ENCODE measurements around the gene MACROD2.

Gene MACROD2

GRCh38 chr20:16098890-16099639, 2103.7 kb downstream of the MACROD2 start:
- peak in 1 of 11 experiments; percentile 65; a peak in 1 of 22 replicates for TF ChIP-seq Cebpa-rat (IDR thresholded peaks at IDR 0.05)

DNA sequence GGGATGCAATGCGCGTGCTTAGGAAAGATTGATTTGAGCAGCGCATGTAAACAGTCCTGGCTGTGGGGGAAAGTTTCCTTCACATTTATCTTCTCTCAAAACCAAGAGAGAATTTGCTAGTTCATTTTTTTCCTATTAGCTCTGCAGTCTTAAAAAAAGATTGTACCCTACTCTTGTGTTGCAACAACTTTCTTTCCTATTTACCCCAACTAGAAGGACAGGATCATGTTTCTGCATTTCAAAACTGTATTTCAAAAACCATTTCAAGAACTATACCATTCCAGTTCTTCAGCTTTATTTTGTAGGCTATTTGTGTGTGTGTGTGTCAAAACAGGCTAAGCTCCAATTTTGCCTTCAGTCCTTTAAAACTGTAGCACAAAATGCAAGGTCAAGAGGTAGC, 2104.8 kb downstream of the MACROD2 start:
- H3K27me3 ChIP-seq = no peaks in the 10 kb centered on the region
- no peak overlapping the region for H3K9ac ChIP-seq
- no peak overlapping the region for H3K4me2 ChIP-seq
- H4K20me1 ChIP-seq = no peaks in the 10 kb centered on the region
- no peak for TF ChIP-seq Cebpa-rat (IDR thresholded peaks at IDR 0.05)
- no peak overlapping the region for H3K4me3 ChIP-seq
- H3K27ac ChIP-seq = no peak overlapping the region
- no peaks in the 10 kb centered on the region for H3K36me3 ChIP-seq
- H3K4me1 ChIP-seq = peaks cover 0 to 61% (median 32%) of the 10 kb centered on the region in 10 experiments; a peak in 14 of 20 replicates
- peaks cover 3 to 50% (median 23%) of the 10 kb centered on the region in 11 experiments; a peak in 20 of 22 replicates for H3K9me3 ChIP-seq (replicated peaks in 1 of 11)

More at GRCh38 chr20:16098890-16099639, 2103.7 kb downstream of the MACROD2 start:
- H3K27ac ChIP-seq = peak overlapping the region in 2 of 11 experiments; percentile 3 to 17; a peak in 1 of 22 replicates
- H4K20me1 ChIP-seq = no peaks in the 10 kb centered on the region
- peaks cover 0 to 66% (median 36%) of the 10 kb centered on the region in 10 experiments; a peak in 14 of 20 replicates for H3K4me1 ChIP-seq
- peaks cover 0 to 39% (median 12%) of the 10 kb centered on the region in 11 experiments; a peak in 16 of 22 replicates for H3K9me3 ChIP-seq (replicated peaks in 1 of 11)
- H3K36me3 ChIP-seq = no peaks in the 10 kb centered on the region
- no peak overlapping the region for H3K9ac ChIP-seq
- H3K4me2 ChIP-seq = peak overlapping the region in 8 of 11 experiments; percentile 38 to 60 (median 46); a peak in 16 of 22 replicates
- no peak overlapping the region for H3K4me3 ChIP-seq
- H3K27me3 ChIP-seq = no peaks in the 10 kb centered on the region

DNA sequence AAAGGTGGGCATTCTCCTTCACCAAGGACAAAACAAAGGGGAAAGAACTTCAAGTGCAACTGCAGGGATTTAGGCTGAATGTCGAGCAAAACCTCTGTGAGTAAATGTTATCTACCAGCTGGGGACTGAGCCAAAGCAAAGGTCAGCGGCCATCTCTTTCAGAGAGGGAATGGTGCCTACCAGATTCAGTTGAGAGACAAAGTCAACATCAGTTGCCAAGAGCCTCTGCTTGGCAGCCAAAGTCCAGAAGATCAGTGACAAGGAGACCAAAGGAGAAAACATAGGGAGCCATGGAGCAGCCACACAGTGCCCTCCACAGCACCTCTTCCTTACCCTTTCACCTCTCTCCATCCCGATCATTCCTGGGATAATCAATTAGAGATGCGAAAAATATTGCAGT, 2105.5 kb downstream of the MACROD2 start:
- no peak for TF ChIP-seq Cebpa-rat (IDR thresholded peaks at IDR 0.05)
- H4K20me1 ChIP-seq = no peaks in the 10 kb centered on the region
- no peak overlapping the region for H3K4me3 ChIP-seq
- H3K4me1 ChIP-seq = peaks cover 0 to 55% (median 26%) of the 10 kb centered on the region in 10 experiments; a peak in 14 of 20 replicates
- H3K4me2 ChIP-seq = no peak overlapping the region
- H3K36me3 ChIP-seq = 0 out of 22 replicates have a peak, but pooled peaks cover 0 to 4% (median 0%) of the 10 kb centered on the region in 11 experiments
- peaks cover 9 to 57% (median 29%) of the 10 kb centered on the region in 11 experiments; a peak in 21 of 22 replicates for H3K9me3 ChIP-seq (replicated peaks in 1 of 11)
- no peaks in the 10 kb centered on the region for H3K27me3 ChIP-seq
- H3K9ac ChIP-seq = no peak overlapping the region
- no peak overlapping the region for H3K27ac ChIP-seq

All from BLaER1 treated with 17β-estradiol and CSF1 and Interleukin-3, amounts not matched to agents 10 nM and 100 nM (cell line).